Measurements from ENCODE around the gene PAX2.
"Not testable (repeated sequence)": the region's sequence is repeated elsewhere in the genome, so short reads cannot be mapped to it uniquely, and the experiment has no call there.

The PAX2 gene

DNA sequence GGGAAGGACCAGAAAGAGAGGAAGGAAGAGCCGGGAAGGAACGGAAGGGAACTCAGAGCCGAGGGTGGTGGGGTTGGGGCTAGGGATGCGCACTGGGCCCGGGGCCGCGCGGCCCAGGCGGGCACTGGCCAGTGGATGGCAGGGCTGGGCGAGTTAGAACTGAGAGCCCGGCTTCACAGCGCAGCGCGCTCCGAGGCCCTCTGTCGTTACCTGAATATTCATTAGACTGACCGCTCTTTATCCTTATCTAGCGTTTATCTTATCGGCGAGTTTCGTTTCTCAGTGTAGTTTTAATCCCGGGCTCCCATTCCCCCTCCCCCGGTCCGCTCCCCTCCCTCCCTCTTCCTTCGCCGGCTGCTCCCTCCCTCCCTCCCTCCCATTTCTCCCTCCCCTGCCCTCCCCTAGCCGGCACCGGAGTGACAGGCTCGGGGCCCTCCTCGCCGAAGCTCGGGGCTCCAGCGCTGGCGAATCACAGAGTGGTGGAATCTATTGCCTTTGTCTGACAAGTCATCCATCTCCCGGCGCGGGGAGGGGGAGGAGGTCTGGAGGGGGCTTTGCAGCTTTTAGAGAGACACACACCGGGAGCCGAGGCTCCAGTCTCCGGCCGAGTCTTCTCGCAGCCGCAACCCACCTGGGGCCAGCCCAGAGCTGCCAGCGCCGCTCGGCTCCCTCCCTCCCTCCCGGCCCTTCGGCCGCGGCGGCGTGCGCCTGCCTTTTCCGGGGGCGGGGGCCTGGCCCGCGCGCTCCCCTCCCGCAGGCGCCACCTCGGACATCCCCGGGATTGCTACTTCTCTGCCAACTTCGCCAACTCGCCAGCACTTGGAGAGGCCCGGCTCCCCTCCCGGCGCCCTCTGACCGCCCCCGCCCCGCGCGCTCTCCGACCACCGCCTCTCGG, at the start of gene PAX2:
Gene PAX2, plus strand, starts transcription at position 596 of the 895 bp plus-strand sequence. CDS start 679 bp downstream, outside the sequence.
- DNase-seq, result no peak

DNA sequence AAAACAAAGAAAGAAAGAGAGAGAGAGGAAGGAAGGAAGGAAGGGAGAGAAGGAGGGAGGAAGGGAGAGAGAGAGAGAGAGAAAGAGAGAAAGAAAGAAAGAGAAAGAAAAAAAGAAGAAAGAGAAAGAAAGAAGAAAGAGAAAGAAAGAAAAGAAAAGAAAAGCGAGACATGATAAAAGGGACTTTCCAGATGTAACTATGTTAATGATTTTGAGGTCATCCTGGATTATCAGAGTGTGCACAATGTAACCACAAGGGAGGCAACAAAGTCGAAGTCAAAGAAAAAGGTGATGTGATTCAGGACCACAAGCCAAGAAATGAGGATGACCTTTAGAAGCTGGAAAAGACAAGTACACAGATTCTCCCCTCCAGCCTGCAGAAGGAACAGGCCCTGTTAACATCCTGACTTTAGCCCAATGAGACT, 48.9 kb upstream of the PAX2 start:
- DNase-seq, result no peak

DNA sequence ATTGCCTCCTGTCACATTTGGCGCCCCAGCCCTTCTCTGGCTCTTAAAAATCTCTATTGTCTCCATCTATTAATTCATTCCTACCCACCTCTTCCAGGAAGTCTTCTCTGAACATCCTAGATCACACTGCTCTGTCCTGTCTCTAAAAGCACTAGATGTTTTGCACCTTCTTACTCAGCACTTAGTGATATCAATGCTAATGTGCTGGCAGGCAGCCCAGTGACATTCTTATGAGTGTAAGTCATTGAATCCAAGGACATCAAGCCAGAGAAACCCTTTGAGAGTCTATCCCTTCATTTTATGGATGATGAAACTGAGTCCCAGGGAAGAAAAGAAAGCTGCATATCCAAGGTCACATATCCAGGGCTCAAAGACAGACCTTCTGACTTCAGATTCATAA, 48.3 kb upstream of the PAX2 start:
- no peak for DNase-seq

DNA sequence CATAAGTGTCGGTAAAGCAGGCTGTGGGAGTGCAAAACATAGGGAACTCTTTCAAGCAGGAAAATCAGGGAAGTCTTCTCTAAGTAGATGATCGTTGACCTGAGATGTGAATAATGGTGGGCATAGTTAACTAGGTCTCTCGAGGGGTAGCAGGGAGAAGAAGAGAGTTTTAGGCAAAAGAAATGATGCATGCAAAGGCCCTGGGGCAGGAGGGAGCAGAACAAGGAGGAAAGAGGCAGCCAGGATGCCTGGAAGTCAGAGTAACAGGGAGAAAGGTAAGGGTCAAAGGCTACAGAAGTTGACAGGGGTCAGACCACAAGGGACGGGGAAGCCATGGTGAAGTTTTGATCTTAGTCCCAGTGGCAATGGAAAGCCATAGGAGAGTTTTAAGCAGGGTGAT, 47.8 kb upstream of the PAX2 start:
- DNase-seq, result no peak

DNA sequence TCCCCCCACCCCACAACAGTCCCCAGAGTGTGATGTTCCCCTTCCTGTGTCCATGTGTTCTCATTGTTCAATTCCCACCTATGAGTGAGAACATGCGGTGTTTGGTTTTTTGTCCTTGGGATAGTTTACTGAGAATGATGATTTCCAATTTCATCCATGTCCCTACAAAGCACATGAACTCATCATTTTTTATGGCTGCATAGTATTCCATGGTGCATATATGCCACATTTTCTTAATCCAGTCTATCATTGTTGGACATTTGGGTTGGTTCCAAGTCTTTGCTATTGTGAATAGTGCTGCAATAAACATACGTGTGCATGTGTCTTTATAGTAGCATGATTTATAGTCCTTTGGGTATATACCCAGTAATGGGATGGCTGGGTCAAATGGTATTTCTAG, 43.7 kb upstream of the PAX2 start:
- DNase-seq, result not testable (repeated sequence)

DNA sequence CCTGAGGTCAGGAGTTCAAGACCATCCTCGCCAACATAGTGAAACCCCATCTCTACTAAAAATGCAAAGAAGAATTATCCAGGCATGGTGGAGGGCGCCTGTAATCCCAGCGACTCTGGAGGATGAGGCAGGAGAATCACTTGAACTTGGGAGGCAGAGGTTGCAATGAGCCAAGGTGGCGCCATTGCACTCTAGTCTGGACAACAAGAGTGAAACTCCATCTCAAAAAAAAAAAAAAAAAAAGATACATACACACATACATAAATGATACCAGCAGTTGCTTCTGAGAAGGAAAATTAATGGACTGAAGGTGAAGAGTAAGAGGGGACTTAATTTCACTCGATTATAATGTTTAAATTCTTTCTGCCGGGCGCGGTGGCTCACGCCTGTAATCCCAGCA, 40.2 kb upstream of the PAX2 start:
- DNase-seq, result no peak

DNA sequence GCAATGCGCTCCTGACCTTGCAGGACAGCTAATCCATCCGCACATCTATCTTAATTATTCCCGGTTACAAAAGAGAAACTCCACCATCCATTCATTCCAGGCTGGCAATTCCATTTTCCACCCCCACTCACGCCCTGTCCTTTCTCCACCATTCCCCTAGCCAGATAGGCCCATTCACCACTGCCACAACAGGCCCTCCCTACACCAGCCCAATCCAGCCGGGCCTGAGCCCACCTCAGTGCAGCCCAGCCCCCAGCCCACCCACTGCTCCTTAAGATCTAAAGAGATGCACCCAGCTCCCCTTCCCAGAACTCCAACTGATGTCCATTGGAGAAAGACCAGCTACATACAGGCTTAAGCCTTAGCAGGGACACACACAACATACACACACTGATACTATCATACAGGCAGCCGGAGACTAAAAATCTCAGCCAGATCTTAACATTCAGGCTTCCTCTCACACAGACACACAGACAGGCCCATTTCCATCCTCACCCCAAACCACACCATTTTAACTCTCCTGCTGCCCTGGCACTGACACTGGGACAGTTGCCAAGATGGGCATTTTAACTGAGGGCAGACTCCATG, 38.0 kb upstream of the PAX2 start:
- no peak for DNase-seq

DNA sequence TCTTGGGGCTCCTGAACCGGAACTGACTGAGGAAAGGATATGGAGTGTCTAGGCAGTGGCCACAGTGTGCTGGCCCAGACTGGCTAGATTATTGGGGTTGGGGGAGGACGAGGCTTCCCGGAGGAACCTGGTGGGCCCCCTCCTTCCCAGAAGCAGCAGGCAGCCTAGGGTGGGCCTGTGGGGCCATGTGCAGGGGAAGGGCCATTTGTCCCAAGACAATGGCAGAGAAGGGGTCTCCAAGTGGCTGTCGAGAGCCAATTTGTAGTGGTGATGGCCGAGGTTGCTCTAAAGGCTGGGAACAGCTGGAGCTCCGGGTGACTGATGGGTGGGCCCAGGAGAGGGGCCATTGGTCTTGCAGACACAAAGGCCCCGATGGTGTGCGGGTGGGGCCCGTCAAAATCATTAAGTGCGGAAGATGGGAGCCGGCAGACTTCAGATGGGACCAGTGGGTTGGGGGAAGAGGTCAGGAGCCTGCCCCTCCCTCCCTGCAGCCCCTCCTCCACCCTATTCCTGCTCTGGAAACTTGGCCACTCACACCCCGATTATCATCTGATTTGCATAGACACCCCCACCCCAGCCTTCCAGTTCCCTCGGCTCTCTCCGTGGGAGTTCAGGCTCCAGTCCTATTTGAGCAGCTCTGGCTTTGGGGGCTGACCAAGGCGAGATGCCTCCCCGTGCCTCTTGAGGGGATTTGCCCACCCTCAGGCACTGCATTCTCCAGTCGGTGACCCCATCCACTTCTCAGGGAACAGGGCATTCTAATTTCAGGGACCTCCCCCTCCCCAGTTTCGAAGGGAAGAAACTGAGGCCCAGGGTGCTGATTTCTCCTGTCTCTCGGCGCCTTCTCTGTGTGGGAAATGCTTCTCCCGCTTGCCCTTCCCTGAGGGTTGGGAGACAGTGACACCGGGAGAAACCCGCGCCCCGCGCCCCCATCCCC, 36.0 kb upstream of the PAX2 start:
- no peak for DNase-seq

DNA sequence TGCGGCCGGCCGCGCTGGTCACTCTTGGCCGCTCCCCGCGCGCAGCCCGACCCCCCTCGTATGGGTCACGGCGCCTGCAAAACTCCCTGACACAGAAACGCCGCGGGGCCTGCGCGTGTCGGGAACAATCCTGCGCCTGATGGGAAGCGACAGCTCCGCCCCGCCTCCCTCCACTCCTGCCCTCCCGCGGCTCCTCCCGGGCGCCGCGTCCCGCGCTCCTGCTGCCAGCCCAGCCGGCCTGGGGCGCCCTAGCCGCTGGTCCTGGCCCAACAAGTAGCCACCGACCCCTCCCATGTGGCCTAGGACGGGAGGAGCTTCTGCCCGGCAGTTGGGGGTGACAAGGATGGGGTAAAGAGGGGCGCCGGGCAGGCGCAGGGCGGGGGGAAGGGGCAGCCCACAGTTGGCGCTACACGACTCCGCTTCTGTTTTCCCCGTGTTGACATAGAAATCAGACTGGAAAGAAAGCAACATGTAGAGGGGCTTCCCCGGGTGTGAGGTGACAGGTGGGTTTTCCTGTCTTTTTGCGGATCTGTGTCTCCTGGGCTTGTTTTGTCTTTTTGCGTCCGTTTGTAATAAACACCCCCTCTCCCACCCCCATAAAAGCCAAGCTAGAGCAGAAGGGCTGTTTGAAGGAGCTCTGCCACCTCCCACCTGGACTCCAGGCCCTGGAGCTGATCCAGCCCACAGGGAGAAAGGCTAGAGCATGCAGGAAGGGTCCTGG, 35.1 kb upstream of the PAX2 start:
- no peak for DNase-seq

DNA sequence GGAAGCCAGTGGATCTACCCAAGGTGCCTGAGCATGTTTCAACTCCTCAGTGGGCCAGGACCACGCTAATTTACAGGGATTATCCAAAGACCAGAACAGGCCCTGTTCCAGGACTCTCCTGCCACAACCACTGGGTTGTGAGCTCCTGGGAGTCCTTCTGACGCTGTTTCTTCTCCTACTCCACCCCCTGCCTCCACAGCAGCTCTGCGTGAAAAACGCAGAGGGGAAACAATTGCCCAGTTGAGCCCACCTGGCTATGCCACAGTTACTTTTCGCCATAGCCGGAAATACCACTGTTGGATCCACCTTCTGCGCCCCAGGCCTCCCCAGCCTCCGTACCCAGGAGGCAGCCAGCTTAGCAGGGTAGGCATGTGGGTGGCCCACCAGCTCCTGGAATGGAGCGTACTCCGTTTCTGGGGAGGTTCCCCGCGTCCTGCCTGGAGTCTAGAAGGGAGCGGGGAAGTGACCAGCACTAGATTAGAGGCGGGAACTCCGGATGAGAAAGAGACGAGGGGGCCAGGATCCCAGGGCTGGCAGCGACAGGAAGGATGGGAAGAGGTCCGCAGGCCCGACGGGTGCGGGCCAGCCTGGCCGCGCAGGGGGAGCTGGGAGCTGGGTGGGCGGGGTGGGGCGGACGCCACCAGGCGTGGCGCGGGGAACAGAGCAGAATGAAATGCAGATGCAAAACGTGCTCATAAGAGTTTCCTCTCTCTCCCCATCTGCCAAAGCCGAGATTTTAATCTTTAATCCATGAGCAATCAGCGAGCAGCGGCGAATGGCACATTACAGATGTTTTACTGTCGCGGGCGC, 32.1 kb upstream of the PAX2 start:
- DNase-seq, result no peak

DNA sequence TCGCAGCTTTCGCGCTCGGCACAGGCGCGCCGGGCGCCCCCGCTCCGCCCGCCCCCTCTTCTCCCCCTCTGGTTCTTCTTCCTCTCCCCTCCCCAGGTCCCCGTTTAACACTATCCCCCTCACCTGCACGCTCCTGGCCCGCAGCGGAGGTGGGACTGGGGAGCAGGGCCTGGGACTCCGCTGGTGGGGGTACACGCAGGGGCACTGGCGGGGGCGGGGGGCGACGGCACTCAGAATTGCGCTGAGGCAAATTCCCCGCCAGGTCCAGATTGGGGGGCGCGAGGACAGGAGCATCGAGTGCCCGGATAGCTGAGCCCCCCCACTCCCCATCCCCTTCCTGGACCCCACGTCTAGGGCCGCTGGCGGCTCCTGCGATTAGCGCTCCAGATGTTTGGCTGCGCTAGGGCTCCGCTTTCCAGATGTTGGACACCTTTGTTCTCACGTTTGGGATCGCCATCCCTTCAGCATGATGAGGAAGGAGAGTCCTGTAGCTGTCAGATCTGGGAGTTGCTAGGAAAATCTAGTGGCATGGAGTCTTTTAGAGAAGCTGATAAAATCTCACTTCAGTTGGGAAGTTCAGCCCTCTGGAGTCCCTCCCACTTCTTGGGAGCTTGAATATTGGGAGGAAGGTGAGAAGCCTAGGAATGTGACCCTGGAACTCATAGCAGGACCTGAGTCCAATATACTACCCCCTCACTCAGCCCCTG, 31.4 kb upstream of the PAX2 start:
- DNase-seq, result no peak

DNA sequence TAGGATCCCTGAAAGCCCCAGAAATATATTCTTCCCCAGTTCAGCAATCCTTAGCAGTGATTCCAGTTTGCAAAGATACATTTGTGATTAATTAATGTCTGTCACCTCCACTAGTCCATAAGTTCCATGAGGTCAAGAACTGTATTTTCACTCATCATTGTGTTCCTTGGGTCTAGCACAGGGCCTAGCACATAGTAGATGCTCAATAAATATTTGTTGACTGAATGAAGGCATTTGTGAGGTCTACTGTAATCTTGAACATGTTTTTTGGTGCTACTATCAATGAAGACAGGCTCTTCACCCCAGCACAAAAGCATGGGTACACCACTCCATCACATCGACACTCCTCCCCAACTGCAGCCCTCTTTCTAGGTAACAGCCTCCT, 30.8 kb upstream of the PAX2 start:
- no peak for DNase-seq

DNA sequence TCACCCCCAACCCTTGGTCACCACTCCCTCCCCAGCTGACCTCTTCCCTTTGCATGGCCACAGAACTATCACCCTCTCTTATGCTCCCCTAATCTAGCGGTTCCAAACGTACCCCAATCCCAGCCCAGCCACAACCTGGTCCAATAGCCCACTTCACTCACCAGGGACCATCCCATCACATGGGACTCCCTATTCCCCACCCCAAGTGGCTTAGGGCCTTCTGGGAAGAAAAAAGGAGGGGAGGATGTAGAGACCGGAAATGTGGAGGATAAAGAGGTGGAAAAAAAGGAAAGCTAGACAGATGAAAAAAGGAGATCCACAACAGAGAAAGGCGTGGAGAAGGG, 30.3 kb upstream of the PAX2 start:
- no peak for DNase-seq

DNA sequence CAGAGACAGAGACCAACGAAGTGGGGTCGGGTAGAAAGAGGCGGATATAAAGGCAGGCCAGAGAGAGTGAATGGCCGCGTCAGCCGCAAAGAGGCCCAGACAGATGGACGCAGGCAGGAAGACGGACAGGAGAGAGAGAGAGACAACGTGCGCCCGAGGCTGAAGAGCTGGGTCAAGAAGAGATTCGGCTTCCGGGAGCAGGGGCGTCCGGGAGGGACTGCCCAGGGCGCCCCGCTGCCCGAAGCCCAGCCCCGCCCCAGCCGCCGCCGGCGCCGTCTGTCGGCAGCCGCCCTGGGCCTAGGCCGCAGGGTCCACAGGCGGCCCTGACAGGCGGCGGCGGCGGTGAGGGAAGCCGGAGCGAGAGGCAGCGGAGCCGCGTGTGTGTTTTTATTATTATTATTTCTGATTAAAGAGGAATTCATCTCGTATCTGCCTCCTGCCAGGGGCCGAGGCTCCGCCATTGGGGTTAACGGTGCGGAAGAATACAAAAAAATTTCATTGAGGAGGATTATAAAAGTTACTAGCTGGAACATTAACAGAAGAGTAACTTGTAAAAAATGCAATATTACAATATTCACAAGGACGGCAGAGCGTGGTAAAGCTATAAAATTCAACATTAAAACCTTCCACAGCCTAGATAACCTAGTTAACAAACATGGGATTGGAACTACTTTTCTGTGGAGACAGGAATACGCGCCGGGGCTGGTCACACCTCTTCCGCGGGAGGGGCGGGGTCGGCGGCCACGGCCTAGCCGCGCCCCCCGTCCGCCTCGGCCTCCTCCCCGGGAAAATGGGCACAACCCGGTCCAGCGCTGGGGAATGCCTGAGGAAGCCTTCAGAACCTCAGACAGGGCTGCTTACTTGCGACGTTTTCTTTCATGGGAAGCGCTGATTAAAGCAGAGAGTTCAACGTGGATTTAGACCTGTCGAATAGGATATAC, 29.7 kb upstream of the PAX2 start:
- DNase-seq, result no peak

DNA sequence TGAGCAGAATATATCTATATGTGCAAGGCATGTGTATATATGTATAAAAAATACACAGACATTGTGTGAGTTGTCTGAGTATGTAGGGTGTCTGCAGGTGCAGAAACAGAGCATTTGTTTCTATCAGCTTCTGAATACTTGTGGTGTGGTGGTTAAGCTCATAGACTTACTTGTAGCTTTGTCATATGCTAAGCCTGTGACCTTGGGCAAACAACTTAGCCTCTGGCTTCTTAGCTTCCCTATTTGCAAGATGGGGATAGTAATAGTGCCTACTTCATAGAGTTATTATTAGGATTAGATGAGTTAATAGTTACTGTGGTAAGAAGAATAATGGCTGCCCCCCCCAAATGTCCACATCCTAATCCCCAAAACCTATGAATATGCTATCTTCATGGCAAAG, 28.2 kb upstream of the PAX2 start:
- DNase-seq, result no peak

DNA sequence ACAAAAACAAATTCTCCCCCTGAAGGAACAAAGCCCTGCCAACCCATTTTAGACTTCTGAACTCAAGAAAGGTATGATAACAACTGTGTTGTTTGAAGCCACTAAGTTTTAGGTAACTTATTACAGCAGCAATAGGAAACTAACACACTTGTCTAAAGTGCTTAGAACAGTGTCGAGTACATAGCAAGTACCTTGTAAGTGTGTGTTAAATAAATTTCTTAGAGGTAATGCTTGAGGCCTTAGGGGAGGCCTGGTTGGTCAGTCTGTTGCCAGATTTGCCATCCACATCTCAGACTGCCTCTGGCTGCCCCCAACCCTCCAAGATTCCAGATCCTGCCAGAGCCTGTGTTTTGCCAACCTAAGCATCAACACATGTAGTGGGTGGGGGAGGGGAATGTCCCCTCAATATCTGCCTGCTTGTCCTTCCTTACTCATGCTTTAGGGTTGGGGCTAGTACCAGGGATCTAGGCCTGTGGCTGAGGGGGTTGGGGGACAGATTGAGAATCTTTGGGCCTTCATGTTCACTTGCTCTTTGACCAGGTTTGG, 27.1 kb upstream of the PAX2 start:
- no peak for DNase-seq

DNA sequence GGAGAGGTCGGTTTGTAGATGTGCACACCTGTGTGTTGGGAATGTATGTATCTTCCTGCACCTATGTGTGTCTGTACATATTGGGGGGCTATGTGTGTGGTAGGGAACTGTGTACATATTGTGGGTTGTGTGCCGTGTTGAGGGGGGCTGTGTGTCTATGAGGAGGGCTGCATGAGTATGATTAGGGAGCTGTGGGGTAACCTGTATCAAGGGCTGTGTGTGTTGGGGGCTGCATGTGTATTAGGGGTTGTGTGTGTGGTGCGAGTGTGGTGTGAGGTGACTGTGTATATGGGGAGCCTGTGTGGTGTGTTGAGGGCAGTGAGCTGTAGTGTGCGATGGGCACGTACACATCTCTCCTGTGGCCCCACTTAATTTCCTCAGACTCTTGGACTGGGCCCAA, 22.2 kb upstream of the PAX2 start:
- no peak for DNase-seq

DNA sequence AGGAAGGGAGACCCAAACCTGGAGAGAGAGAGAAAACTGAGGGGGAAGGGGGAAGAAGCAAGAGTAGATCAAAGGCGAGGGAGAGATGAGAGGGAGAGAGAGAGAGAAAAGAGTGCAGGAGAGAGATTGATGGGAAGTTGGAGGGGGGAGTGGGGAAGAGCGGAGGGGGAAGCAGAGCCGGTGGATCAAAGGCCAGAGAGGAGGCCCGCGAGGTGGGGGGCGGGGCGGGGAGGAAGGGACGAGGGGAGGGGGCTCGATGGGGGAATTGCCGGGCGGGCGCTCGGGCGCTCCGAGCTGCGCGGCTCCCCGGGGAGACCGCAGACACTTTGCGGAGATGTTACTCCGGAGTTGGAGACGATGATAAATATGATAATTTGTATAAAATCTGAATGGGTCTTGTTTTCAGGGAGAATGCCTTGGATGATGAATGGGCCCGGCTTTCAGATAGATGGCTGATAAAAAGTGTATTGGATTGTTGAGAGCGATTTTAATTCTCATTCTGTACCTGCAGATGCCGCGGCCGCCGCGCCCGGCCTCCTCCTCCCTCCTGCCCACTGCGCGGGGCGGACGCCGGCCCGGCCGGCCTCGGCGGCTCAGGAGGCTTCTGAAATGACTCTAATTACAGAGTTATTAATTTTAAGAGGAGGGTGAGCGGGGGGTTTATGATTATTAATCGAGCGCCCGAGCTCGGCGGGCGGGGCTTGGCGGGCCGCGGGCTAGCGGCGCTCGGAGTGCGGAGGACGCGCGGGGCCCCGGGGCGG, 21.4 kb upstream of the PAX2 start:
- DNase-seq, result no peak

DNA sequence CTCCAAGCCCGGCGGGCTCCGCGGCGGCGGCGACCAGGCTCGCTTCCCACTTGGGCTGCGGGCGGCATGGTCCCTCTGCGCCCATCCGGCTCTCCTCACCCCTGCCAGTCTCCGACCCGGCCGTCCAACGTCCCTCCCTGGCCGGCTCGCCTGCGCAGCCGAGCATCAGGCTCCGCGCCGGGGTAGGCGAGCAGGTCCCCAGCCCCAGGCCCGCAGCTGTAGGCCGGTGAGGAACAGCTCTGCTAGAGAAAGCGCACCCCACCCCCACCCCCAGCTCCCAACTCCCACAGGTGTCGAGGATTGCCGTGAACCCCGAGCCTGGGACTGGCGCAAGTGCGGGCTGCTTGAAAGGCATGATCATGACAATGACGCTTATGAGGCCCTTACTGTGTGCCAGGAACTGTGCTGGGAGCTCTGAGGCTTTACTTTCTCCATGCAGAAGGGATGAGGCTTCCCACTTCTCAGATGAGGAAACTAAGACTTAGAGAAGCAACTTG, 20.8 kb upstream of the PAX2 start:
- DNase-seq, result no peak
